ENCODE measurements around the gene CYBRD1.
"Not testable (repeated sequence)": the region's sequence is repeated elsewhere in the genome, so short reads cannot be mapped to it uniquely, and the experiment has no call there.

Gene CYBRD1

GRCh38 chr2:171516793-171517192 lies 5.5 kb upstream of the CYBRD1 start:
- no peak for DNase-seq

GRCh38 chr2:171520471-171520870 lies 1.8 kb upstream of the CYBRD1 start:
- DNase-seq = no peak

- no peak for DNase-seq
Measured at GRCh38 chr2:171521361-171522051, 768 bp upstream of the CYBRD1 start.

GRCh38 chr2:171522788-171523087 lies 464 bp downstream of the CYBRD1 start:
- no peak for DNase-seq

- DNase-seq = peak; percentile 9 to 22
Measured at GRCh38 chr2:171523088-171524017, 1.1 kb downstream of the CYBRD1 start.

- no peak for DNase-seq
Measured at GRCh38 chr2:171524018-171524401, 1.7 kb downstream of the CYBRD1 start.

- DNase-seq = peak; percentile 18 to 30
Measured at GRCh38 chr2:171529914-171530313, 7.6 kb downstream of the CYBRD1 start.

- no peak for DNase-seq
Measured at GRCh38 chr2:171530378-171530777, 8.1 kb downstream of the CYBRD1 start.

GRCh38 chr2:171530859-171531258 lies 8.6 kb downstream of the CYBRD1 start:
- DNase-seq = not testable (repeated sequence)

GRCh38 chr2:171531291-171531690 lies 9.0 kb downstream of the CYBRD1 start:
- DNase-seq = no peak

- no peak for DNase-seq
Measured at GRCh38 chr2:171531836-171532450, 9.7 kb downstream of the CYBRD1 start.

GRCh38 chr2:171533331-171533730 lies 11.1 kb downstream of the CYBRD1 start:
- no peak for DNase-seq

- not testable (repeated sequence) for DNase-seq
Measured at GRCh38 chr2:171535528-171535927, 13.3 kb downstream of the CYBRD1 start.

- no peak for DNase-seq
Measured at GRCh38 chr2:171540437-171540836, 18.2 kb downstream of the CYBRD1 start.

- DNase-seq = peak; percentile 7 to 16
Measured at GRCh38 chr2:171541202-171541887, 19.1 kb downstream of the CYBRD1 start.

GRCh38 chr2:171545086-171545485 lies 22.8 kb downstream of the CYBRD1 start:
- no peak for DNase-seq

- DNase-seq = no peak
Measured at GRCh38 chr2:171547256-171547655, 25.0 kb downstream of the CYBRD1 start.

GRCh38 chr2:171547720-171548119 lies 25.4 kb downstream of the CYBRD1 start:
- DNase-seq = no peak

GRCh38 chr2:171550613-171551012 lies 28.3 kb downstream of the CYBRD1 start:
- no peak for DNase-seq

- no peak for DNase-seq
Measured at GRCh38 chr2:171551836-171552235, 29.6 kb downstream of the CYBRD1 start.

GRCh38 chr2:171553236-171553635 lies 31.0 kb downstream of the CYBRD1 start:
- no peak for DNase-seq

- no peak for DNase-seq
Measured at GRCh38 chr2:171553858-171554257, 31.6 kb downstream of the CYBRD1 start.

- no peak for DNase-seq
Measured at GRCh38 chr2:171554991-171555615, 32.8 kb downstream of the CYBRD1 start.
